Calu3 (cell line): ENCODE data around the gene ZNF319. TPM values are rescaled to one million over a fixed set of nuclear protein-coding genes. Genes with fewer than 3 reads are reported as not detected.

ENCODE experiments used
- BruUV-seq: library from RNA; stranded (reverse); fragments of 400-500 nt; replicated peaks from 2 replicates; lab custom pipeline; 2021; lab: Mats Ljungman, UMichigan
- CTCF ChIA-PET: fragments of 300-600 bp; sonication (Branson Sonifier 250); formaldehyde crosslinking; loops from one replicate; lab custom pipeline; 2022; ENCODE audit warnings: antibody characterized with exemption; lab: Charles Lee
- DNase-seq: peaks from one replicate; pipeline ENCODE4 v3.0.0; 2022
- H3K27ac Mint-ChIP-seq: one replicate; pipeline ENCODE4 v1.8.0; 2022; ENCODE audit warnings: mixed read lengths; ENCODE audit not compliant: unreplicated experiment
- H3K27me3 Mint-ChIP-seq: one replicate; pipeline ENCODE4 v1.8.0; 2022; ENCODE audit warnings: mixed read lengths; ENCODE audit not compliant: unreplicated experiment
- H3K36me3 Mint-ChIP-seq: one replicate; pipeline ENCODE4 v1.8.0; 2022; ENCODE audit warnings: mild to moderate bottlenecking, moderate library complexity, mixed read lengths; ENCODE audit not compliant: insufficient read depth, unreplicated experiment
- H3K4me1 Mint-ChIP-seq: one replicate; pipeline ENCODE4 v1.8.0; 2022; ENCODE audit warnings: mild to moderate bottlenecking, low read depth, mixed read lengths; ENCODE audit not compliant: unreplicated experiment
- H3K4me3 Mint-ChIP-seq: one replicate; pipeline ENCODE4 v1.8.0; 2022; ENCODE audit warnings: mild to moderate bottlenecking, low read depth, moderate library complexity, mixed read lengths; ENCODE audit not compliant: unreplicated experiment
- H3K9me3 Mint-ChIP-seq: one replicate; pipeline ENCODE4 v1.8.0; 2022; ENCODE audit warnings: low read depth, mixed read lengths; ENCODE audit not compliant: unreplicated experiment
- intact Hi-C: fragments of 100-400 bp; cut with micrococcal nuclease; formaldehyde crosslinking; loops from one replicate; pipeline ENCODE4 v1.10.0; 2022; ENCODE audit not compliant: unreplicated experiment
- total RNA-seq: library from RNA; stranded (reverse); gene quantifications from 2 replicates; pipeline ENCODE4 v1.2.3, GENCODE V29; 2022
- TF ChIP-seq, protein P1 (sequence below): fragments of 200-600 bp; IDR thresholded peaks from one replicate; pipeline ENCODE4 v1.8.0; 2022; ENCODE audit warnings: antibody characterized with exemption; ENCODE audit not compliant: unreplicated experiment

Gene ZNF319
- total RNA-seq, 1 experiment from 2014 or later = 10.0 TPM

DNA sequence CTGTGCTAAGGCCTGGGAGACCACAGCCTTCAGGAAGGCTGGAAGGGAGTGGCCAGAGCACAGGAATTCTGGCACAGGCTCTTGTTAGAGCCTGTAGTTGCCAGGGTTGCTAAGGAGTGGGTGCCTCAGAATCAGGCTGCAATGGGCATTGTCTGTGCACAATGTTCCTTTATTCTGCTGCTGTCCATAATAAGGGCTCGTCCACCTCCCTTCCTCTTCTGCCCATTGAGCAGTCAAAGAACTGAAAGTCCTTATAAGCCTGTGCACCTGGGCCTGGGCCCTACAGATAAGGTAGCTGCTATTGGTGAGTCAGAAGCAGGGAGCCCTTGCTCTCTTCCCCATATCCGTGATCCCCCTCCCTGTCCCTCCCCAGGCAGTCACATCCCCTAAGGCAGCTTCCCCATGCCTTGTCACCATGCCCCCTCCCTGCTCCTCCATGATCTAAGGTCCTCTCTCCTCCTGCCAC lies 24.1 kb downstream of the ZNF319 start:
- BruUV-seq = no TSS peak
- Mint-ChIP-seq H3K9me3 (no peaks in the 10 kb centered on the region), H3K27ac (no peak overlapping the region), H3K27me3 (peaks cover 27% of the 10 kb centered on the region), H3K4me1 (no peaks in the 10 kb centered on the region), H3K4me3 (no peak overlapping the region), H3K36me3 (no peaks in the 10 kb centered on the region)
- intact Hi-C loops = no loop called here
- TF ChIP-seq, protein P1, sequence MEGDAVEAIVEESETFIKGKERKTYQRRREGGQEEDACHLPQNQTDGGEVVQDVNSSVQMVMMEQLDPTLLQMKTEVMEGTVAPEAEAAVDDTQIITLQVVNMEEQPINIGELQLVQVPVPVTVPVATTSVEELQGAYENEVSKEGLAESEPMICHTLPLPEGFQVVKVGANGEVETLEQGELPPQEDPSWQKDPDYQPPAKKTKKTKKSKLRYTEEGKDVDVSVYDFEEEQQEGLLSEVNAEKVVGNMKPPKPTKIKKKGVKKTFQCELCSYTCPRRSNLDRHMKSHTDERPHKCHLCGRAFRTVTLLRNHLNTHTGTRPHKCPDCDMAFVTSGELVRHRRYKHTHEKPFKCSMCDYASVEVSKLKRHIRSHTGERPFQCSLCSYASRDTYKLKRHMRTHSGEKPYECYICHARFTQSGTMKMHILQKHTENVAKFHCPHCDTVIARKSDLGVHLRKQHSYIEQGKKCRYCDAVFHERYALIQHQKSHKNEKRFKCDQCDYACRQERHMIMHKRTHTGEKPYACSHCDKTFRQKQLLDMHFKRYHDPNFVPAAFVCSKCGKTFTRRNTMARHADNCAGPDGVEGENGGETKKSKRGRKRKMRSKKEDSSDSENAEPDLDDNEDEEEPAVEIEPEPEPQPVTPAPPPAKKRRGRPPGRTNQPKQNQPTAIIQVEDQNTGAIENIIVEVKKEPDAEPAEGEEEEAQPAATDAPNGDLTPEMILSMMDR = no peak
- CTCF ChIA-PET = interaction anchor here (1.6 kb wide), 1 partner anchor 18 kb away, joined by 4 read pairs; no protein-coding TSS in a partner anchor
- no peak for DNase-seq

DNA sequence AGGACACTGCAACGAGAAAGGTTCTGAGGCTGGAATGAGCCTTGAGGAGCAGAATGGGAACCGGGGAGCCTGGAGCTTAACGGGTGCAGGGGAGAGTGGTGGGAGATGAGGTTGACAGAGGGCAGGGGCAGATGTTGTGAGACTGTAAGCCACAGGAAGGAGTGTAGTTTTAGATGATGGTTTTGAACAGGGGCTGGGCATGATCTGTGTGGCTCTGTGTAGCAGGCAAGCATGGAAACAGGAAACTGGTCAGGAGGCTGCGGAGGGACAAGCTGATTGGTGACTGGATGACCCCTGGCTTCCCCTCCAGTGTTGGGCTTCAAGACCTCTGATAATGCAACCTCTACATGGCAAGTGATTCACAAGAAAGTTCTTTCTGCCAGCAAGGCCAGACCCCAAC lies 28.2 kb downstream of the ZNF319 start:
- H3K9me3 Mint-ChIP-seq = no peaks in the 10 kb centered on the region

DNA sequence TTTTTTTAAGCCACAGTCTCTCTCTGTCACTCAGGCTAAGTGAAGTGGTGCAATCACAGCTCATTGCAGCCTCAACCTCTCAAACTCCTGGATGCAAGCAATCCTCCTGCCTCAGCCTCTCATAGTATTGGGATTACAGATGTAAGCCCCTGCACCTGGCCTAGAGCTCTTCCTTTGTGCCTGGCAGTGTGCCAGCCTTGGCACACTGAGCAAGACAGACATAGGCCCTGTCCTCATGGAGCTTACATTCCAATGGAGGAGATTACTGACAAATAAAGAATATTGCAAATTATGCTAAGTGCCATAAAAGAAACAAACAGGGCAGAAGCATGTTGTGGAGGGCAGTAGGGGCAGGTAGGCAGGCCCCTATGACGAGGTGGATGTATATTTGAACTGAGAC lies 28.6 kb downstream of the ZNF319 start:
- DNase-seq = no peak
- H3K4me3 Mint-ChIP-seq = no peak overlapping the region
- no TSS peak for BruUV-seq
- no peaks in the 10 kb centered on the region for H3K4me1 Mint-ChIP-seq
- no peak overlapping the region for H3K27ac Mint-ChIP-seq
- H3K9me3 Mint-ChIP-seq = no peaks in the 10 kb centered on the region
- TF ChIP-seq, protein P1 = no peak
- CTCF ChIA-PET = interaction anchor here (0.9 kb wide), 1 partner anchor 28 kb away, joined by 3 read pairs; no protein-coding TSS in a partner anchor
- H3K27me3 Mint-ChIP-seq = peaks cover 48% of the 10 kb centered on the region
- H3K36me3 Mint-ChIP-seq = no peaks in the 10 kb centered on the region
- intact Hi-C loops = no loop called here

More for the DNA sequence above, 28.2 kb downstream of the ZNF319 start:
- no peaks in the 10 kb centered on the region for H3K36me3 Mint-ChIP-seq
- TF ChIP-seq, protein P1 = no peak
- BruUV-seq = no TSS peak
- no peak overlapping the region for H3K27ac Mint-ChIP-seq
- H3K27me3 Mint-ChIP-seq = peaks cover 48% of the 10 kb centered on the region
- intact Hi-C loops = no loop called here
- no peak for DNase-seq
- CTCF ChIA-PET = no interaction called here
- H3K4me1 Mint-ChIP-seq = no peaks in the 10 kb centered on the region
- H3K4me3 Mint-ChIP-seq = no peak overlapping the region

DNA sequence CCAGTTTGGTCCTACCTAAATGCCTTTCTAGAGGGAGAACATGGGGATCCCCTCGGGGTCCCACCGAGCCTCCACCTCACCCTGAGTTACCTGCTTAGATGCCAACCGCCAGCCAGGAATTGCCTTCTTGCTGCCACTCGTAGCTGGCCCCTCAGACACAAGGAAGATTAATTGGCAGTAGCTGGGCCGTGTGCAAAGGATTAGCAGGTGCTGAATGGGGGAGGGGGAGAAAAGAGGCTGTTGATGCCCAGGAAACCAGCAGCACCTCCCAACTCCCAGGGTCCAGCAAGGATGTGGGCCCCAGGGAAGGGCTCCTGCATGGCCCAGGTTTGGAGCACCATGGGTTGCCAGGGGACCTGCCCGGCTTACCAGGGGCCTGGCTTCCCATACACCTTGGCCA lies 29.5 kb downstream of the ZNF319 start, which contains the start of gene CNGB1:
Gene CNGB1, minus strand, starts transcription at position 159 of the 400 bp plus-strand sequence. CDS start 3,842 bp downstream, outside the sequence.
- intact Hi-C loops = no loop called here
- H3K4me3 Mint-ChIP-seq = no peak within 1 kb of the TSS
- BruUV-seq = no TSS peak
- CTCF ChIA-PET = interaction anchor here (0.9 to 1.3 kb wide), 2 partner anchors 9 to 27 kb away, joined by 3 read pairs; no protein-coding TSS in a partner anchor
- peaks cover 48% of the 10 kb centered on the region for H3K27me3 Mint-ChIP-seq
- H3K9me3 Mint-ChIP-seq = no peaks in the 10 kb centered on the region
- no peak within 1 kb of the TSS for H3K27ac Mint-ChIP-seq
- H3K4me1 Mint-ChIP-seq = no peaks in the 10 kb centered on the region
- no peak for DNase-seq
- no peaks in the 10 kb centered on the region for H3K36me3 Mint-ChIP-seq
- TF ChIP-seq, protein P1 = no peak
